H9 (cell line): ENCODE measurements around the gene POFUT2. TPM values are rescaled to one million over a fixed set of nuclear protein-coding genes. Genes with fewer than 3 reads are reported as not detected.

Experiments
- DNase-seq: peaks from one replicate; pipeline ENCODE4 v3.0.0-alpha.2; 2017
- H2AFZ ChIP-seq: one replicate; pipeline ENCODE4 v1.6.1; 2013; ENCODE audit warnings: mild to moderate bottlenecking, low read length, control low read depth, moderate library complexity
- H2AK5ac ChIP-seq: 2 replicates; pipeline ENCODE4 v1.6.1; 2013; ENCODE audit warnings: low read length, control low read depth, mixed read lengths; ENCODE audit not compliant: insufficient read length
- H2BK120ac ChIP-seq: one replicate; pipeline ENCODE4 v1.6.1; 2013; ENCODE audit warnings: low read depth, mild to moderate bottlenecking, low read length, control low read depth, inconsistent platforms; ENCODE audit not compliant: poor library complexity, severe bottlenecking
- H2BK12ac ChIP-seq: 2 replicates; pipeline ENCODE4 v1.6.1; 2013; ENCODE audit warnings: low read length, control low read depth, mixed read lengths, low read depth; ENCODE audit not compliant: insufficient read length
- H2BK15ac ChIP-seq: 2 replicates; pipeline ENCODE4 v1.6.1; 2013; ENCODE audit warnings: low read depth, low read length, control low read depth
- H2BK20ac ChIP-seq: one replicate; pipeline ENCODE4 v1.6.1; 2013; ENCODE audit warnings: low read depth, mild to moderate bottlenecking, low read length, control low read depth, inconsistent platforms; ENCODE audit not compliant: poor library complexity, severe bottlenecking
- H2BK5ac ChIP-seq: 2 replicates; pipeline ENCODE4 v1.6.1; 2013; ENCODE audit warnings: low read length, control low read depth, mixed read lengths; ENCODE audit not compliant: insufficient read length
- H3K14ac ChIP-seq: 2 replicates; pipeline ENCODE4 v1.6.1; 2013; ENCODE audit warnings: low read length, control low read depth; ENCODE audit not compliant: insufficient read depth
- H3K18ac ChIP-seq: 2 replicates; pipeline ENCODE4 v1.6.1; 2013; ENCODE audit warnings: low read depth, mild to moderate bottlenecking, mixed read lengths, low read length, control low read depth; ENCODE audit not compliant: insufficient read length
- H3K23ac ChIP-seq: 2 replicates; pipeline ENCODE4 v1.6.1; 2013; ENCODE audit warnings: low read length, control low read depth, mixed read lengths, low read depth; ENCODE audit not compliant: insufficient read length
- H3K23me2 ChIP-seq: 2 replicates; pipeline ENCODE4 v1.6.1; 2013; ENCODE audit warnings: low read depth, mild to moderate bottlenecking, mixed read lengths, low read length, control low read depth; ENCODE audit not compliant: insufficient read length, poor library complexity, severe bottlenecking
- H3K27ac ChIP-seq: 2 replicates; pipeline ENCODE4 v1.5.1; 2013; ENCODE audit warnings: low read length, control low read depth, mixed read lengths, low read depth; ENCODE audit not compliant: insufficient read length
- H3K27me3 ChIP-seq: 2 replicates; pipeline ENCODE4 v1.6.1; 2013; ENCODE audit warnings: low read length, control low read depth, inconsistent platforms; ENCODE audit not compliant: insufficient read depth
- H3K4ac ChIP-seq: 2 replicates; pipeline ENCODE4 v1.6.1; 2013; ENCODE audit warnings: low read depth, mild to moderate bottlenecking, control low read depth, inconsistent platforms, low read length, moderate library complexity
- H3K4me1 ChIP-seq: 2 replicates; pipeline ENCODE4 v1.6.1; 2013; ENCODE audit warnings: low read length, control low read depth, inconsistent platforms; ENCODE audit not compliant: insufficient read depth
- H3K4me2 ChIP-seq: 2 replicates; pipeline ENCODE4 v1.6.1; 2013; ENCODE audit warnings: low read length, control low read depth, mixed read lengths; ENCODE audit not compliant: insufficient read length, insufficient read depth
- H3K56ac ChIP-seq: 2 replicates; pipeline ENCODE4 v1.6.1; 2013; ENCODE audit warnings: low read depth, mild to moderate bottlenecking, mixed read lengths, low read length, control low read depth; ENCODE audit not compliant: insufficient read length
- H3K79me1 ChIP-seq: 2 replicates; pipeline ENCODE4 v1.6.1; 2013; ENCODE audit warnings: low read depth, mild to moderate bottlenecking, moderate library complexity, low read length, control low read depth, inconsistent platforms; ENCODE audit not compliant: insufficient read depth, poor library complexity, severe bottlenecking
- H3K79me2 ChIP-seq: 2 replicates; pipeline ENCODE4 v1.6.1; 2013; ENCODE audit warnings: low read length, control low read depth, inconsistent platforms; ENCODE audit not compliant: insufficient read depth
- H3K9ac ChIP-seq: 2 replicates; pipeline ENCODE4 v1.6.1; 2013; ENCODE audit warnings: low read length, control low read depth, mixed read lengths; ENCODE audit not compliant: insufficient read length; ENCODE audit errors: extremely low read depth
- H3K9me3 ChIP-seq: one replicate; pipeline ENCODE4 v1.6.1; 2013; ENCODE audit warnings: low read depth, low read length, inconsistent platforms; ENCODE audit not compliant: control insufficient read depth
- H3T11ph ChIP-seq: one replicate; pipeline ENCODE4 v1.6.1; 2013; ENCODE audit warnings: mild to moderate bottlenecking, low read length, control low read depth, inconsistent platforms
- H4K20me1 ChIP-seq: one replicate; pipeline ENCODE4 v1.6.1; 2013; ENCODE audit not compliant: control insufficient read depth, insufficient read length, insufficient read depth
- H4K5ac ChIP-seq: 2 replicates; pipeline ENCODE4 v1.6.1; 2013; ENCODE audit warnings: low read depth, mild to moderate bottlenecking, mixed read lengths, low read length, control low read depth; ENCODE audit not compliant: insufficient read length
- H4K8ac ChIP-seq: replicated peaks from 2 replicates; pipeline ENCODE4 v1.6.1; 2013; ENCODE audit warnings: low read length, control low read depth, mixed read lengths, low read depth; ENCODE audit not compliant: insufficient read length
- H4K91ac ChIP-seq: 2 replicates; pipeline ENCODE4 v1.6.1; 2013; ENCODE audit warnings: low read depth, mild to moderate bottlenecking, moderate library complexity, mixed read lengths, low read length, control low read depth; ENCODE audit not compliant: insufficient read length
- H3K27ac Mint-ChIP-seq, 3 experiments: 2 replicates in 2 of 3; 3 replicates in 1 of 3; pipeline ENCODE4 v1.8.0; 2020 to 2021; ENCODE audit warnings: mixed read lengths in 3 of 3, mild to moderate bottlenecking in 1 of 3, moderate library complexity in 1 of 3
- H3K27me3 Mint-ChIP-seq: 2 replicates; pipeline ENCODE4 v1.8.0; 2021; ENCODE audit warnings: low read depth, mild to moderate bottlenecking, moderate library complexity, mixed read lengths
- H3K36me3 Mint-ChIP-seq, 3 experiments: 2 replicates in 2 of 3; 3 replicates in 1 of 3; pipeline ENCODE4 v1.8.0; 2020 to 2021; ENCODE audit warnings: low read depth in 3 of 3, mixed read lengths in 3 of 3; ENCODE audit not compliant: insufficient read depth in 1 of 3
- H3K4me1 Mint-ChIP-seq, 2 experiments: 2 replicates each; pipeline ENCODE4 v1.8.0; 2020; ENCODE audit warnings: mixed read lengths in 2 of 2
- H3K4me3 Mint-ChIP-seq, 2 experiments: 2 replicates in 1 of 2; 3 replicates in 1 of 2; pipeline ENCODE4 v1.8.0; 2020 to 2021; ENCODE audit warnings: mild to moderate bottlenecking in 2 of 2, mixed read lengths in 2 of 2, moderate library complexity in 1 of 2
- H3K9me3 Mint-ChIP-seq, 2 experiments: 2 replicates in 1 of 2; 3 replicates in 1 of 2; pipeline ENCODE4 v1.8.0; 2020; ENCODE audit warnings: mild to moderate bottlenecking in 2 of 2, mixed read lengths in 2 of 2, moderate library complexity in 1 of 2
- WGBS: extraction: QIAGEN DNeasy Blood & Tissue Kit; methylation state at CpG from one replicate; pipeline ENCODE4 v1.1.7; 2013; ENCODE audit warnings: missing lambda C conversion rate, low lambda C conversion rate, mixed read lengths; ENCODE audit not compliant: insufficient read length; ENCODE audit errors: extremely low coverage; 5-methylcytosine and 5-hydroxymethylcytosine counted together
- total RNA-seq: library from RNA; stranded (reverse); gene quantifications from 2 replicates; pipeline ENCODE4 v1.2.1, GENCODE V29; 2021
- TF ChIP-seq, protein P1 (sequence below): fragments of 200-600 bp; sonication (generic); conservative IDR thresholded peaks from 3 replicates; pipeline ENCODE4 v1.8.0; 2021; ENCODE audit warnings: antibody characterized with exemption, mild to moderate bottlenecking

Gene POFUT2
- total RNA-seq, 1 experiment from 2014 or later = 34.8 TPM

GRCh38 chr21:45255381-45256020 is 32.2 kb downstream of the POFUT2 start:
- WGBS = no CpG with 5 or more reads among the region's 22 CpGs
- Histone ChIP-seq H2BK12ac (no peak overlapping the region), H3T11ph (no peak overlapping the region), H3K4ac (no peak overlapping the region), H4K5ac (no peak overlapping the region), H3K4me2 (no peak overlapping the region), H4K91ac (no peak overlapping the region), H4K8ac (no peak overlapping the region), H2BK5ac (no peak overlapping the region), H3K27me3 (no peaks in the 10 kb centered on the region), H3K27ac (no peak overlapping the region), H3K14ac (no peak overlapping the region), H3K23ac (no peak overlapping the region), H4K20me1 (no peaks in the 10 kb centered on the region), H3K9me3 (no peaks in the 10 kb centered on the region), H2AFZ (no peak overlapping the region), H2BK20ac (no peak overlapping the region), H2BK120ac (no peak overlapping the region), H2AK5ac (no peak overlapping the region), H3K79me1 (no peaks in the 10 kb centered on the region), H3K9ac (no peak overlapping the region), H3K23me2 (no peaks in the 10 kb centered on the region), H3K18ac (no peak overlapping the region), H2BK15ac (no peak overlapping the region), H3K79me2 (no peaks in the 10 kb centered on the region), H3K56ac (no peak overlapping the region), H3K4me1 (no peaks in the 10 kb centered on the region)
- DNase-seq = peak; percentile 26
- TF ChIP-seq, protein P1, sequence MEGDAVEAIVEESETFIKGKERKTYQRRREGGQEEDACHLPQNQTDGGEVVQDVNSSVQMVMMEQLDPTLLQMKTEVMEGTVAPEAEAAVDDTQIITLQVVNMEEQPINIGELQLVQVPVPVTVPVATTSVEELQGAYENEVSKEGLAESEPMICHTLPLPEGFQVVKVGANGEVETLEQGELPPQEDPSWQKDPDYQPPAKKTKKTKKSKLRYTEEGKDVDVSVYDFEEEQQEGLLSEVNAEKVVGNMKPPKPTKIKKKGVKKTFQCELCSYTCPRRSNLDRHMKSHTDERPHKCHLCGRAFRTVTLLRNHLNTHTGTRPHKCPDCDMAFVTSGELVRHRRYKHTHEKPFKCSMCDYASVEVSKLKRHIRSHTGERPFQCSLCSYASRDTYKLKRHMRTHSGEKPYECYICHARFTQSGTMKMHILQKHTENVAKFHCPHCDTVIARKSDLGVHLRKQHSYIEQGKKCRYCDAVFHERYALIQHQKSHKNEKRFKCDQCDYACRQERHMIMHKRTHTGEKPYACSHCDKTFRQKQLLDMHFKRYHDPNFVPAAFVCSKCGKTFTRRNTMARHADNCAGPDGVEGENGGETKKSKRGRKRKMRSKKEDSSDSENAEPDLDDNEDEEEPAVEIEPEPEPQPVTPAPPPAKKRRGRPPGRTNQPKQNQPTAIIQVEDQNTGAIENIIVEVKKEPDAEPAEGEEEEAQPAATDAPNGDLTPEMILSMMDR = no peak
- Mint-ChIP-seq H3K36me3 (peaks cover 2 to 8% (median 6%) of the 10 kb centered on the region in 3 experiments; a peak in 6 of 7 replicates), H3K27ac (no peak overlapping the region), H3K4me3 (no peak overlapping the region), H3K4me1 (peaks cover 0 to 8% of the 10 kb centered on the region in 2 experiments; a peak in 1 of 4 replicates), H3K9me3 (peaks cover 2 to 5% of the 10 kb centered on the region in 2 experiments; a peak in 3 of 5 replicates), H3K27me3 (peaks cover 5% of the 10 kb centered on the region)
